ENCODE measurements around the gene SUGCT.

DNA sequence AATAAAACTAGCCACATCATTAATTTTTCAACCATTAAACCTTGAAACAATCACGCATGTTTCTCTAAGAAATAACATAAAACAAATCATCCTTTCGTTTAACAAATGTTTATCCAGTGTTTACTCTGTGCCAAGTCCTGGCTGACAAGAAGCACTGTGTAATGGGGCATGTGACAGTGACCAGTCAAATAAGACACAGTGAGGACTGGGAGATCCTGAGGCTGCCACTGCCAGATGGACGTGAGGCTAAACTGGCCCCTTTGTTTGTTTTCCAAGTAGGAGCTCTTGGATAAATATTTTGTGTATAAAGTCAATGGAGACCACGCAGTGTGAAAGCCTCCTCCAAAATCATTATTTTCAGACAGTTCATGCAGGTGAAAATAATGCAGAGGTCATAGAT is 626.2 kb downstream of the SUGCT start:
- no peak for TF ChIP-seq CTCF (IDR thresholded peaks at IDR 0.05)
- no peak for TF ChIP-seq POLR2A (IDR thresholded peaks at IDR 0.05)
